UCSD-AML1 (cell line): Measurements from ENCODE around the gene ZFC3H1.
"Not testable (repeated sequence)": the region's sequence is repeated elsewhere in the genome, so short reads cannot be mapped to it uniquely, and the experiment has no call there.

Experiments used
- DNase-seq: peaks from one replicate; lab custom pipeline; 2025; ENCODE audit not compliant: unreplicated experiment; lab: John Stamatoyannopoulos, UW

ZFC3H1 gene

DNA sequence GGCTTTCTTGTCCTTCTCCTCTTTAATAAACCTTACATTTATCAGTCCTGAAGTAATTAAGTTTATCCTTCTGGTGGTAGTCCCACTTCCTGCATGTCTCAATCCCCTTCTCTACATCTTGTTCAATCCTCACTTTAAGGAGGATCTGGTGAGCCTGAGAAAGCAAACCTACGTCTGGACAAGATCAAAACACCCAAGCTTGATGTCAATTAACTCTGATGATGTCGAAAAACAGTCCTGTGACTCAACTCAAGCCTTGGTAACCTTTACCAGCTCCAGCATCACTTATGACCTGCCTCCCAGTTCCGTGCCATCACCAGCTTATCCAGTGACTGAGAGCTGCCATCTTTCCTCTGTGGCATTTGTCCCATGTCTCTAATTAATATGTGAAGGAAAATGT, 79.3 kb downstream of the ZFC3H1 start:
- no peak for DNase-seq

GRCh38 chr12:71582925-71583324, 80.7 kb downstream of the ZFC3H1 start:
- DNase-seq: no peak

DNA sequence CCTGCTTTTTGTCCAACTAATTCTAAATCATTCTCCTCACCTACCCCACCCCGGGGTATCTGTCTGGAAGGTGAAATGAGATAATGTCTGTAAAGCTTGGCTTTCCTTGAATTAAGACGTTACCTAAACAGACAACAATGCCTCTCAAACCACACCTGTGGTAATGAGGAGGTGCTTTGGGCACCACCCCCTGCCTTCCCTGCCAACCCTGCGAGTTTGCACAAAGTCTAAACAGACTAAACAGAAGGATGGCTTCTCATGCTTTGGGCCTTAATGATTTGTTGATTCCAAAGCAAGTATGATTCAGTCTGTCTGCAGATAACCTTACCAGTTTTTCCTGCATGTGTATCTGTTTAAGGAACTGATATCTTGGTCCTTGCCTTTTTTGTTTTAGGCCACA, 82.4 kb downstream of the ZFC3H1 start:
- no peak for DNase-seq

GRCh38 chr12:71578694-71579258, 84.9 kb downstream of the ZFC3H1 start:
- DNase-seq: no peak

DNA sequence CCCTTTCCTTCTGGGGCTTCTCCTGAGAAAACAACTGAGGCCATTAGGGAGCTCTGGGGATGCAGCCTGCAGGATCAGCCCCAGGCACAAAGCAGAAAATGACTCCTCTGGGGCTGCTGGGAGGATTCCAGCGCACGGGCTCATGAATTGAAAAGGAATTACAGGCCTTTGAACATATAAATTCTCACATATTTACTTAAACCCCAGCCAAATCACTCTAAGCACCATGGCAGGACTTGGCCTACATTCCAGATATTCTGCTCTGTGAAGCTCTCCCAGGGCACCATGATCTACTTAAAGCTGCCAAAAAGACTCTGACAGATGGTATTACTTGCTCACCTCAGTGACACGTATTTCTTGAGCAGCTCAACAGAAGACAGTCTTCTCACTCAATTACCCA, 87.2 kb downstream of the ZFC3H1 start:
- DNase-seq: no peak

DNA sequence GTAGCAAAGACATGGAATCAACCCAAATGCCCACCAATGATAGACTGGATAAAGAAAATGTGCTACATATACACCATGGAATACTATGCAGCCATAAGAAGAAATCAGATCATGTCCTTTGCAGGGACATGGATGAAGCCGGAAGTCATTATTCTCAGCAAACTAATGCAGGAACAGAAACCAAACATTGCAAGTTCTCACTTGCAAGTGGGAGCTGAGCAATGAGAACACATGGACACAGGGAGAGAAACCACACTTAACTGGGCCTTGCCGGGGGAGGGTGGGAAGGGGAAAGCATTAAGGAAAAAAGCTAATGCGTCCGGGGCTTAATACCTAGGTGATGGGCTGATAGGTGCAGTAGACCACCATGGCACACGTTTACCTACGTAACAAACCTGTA, 93.8 kb downstream of the ZFC3H1 start:
- DNase-seq: not testable (repeated sequence)

- no peak for DNase-seq
These were observed 96.1 kb downstream of the ZFC3H1 start for GRCh38 chr12:71567537-71567936.

GRCh38 chr12:71566655-71567054, 97.0 kb downstream of the ZFC3H1 start:
- no peak for DNase-seq

DNA sequence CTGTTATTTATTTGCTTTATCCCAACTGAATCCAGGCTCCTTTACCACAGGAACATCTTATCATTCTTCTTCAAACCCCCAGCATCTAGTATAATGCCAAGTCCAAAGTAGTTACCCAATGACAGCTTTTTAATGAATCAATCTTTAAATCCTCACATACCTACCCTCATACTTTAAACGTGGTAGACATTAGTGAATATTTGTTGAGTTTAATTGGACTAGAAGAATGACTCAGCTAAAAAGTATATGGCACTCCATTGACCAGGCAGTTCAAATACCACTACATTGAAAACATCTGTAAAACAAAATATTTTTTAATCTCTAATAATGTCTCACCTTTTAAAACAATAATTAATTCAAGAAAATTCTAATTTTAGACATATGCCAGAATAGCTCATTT, 98.1 kb downstream of the ZFC3H1 start:
- no peak for DNase-seq

DNA sequence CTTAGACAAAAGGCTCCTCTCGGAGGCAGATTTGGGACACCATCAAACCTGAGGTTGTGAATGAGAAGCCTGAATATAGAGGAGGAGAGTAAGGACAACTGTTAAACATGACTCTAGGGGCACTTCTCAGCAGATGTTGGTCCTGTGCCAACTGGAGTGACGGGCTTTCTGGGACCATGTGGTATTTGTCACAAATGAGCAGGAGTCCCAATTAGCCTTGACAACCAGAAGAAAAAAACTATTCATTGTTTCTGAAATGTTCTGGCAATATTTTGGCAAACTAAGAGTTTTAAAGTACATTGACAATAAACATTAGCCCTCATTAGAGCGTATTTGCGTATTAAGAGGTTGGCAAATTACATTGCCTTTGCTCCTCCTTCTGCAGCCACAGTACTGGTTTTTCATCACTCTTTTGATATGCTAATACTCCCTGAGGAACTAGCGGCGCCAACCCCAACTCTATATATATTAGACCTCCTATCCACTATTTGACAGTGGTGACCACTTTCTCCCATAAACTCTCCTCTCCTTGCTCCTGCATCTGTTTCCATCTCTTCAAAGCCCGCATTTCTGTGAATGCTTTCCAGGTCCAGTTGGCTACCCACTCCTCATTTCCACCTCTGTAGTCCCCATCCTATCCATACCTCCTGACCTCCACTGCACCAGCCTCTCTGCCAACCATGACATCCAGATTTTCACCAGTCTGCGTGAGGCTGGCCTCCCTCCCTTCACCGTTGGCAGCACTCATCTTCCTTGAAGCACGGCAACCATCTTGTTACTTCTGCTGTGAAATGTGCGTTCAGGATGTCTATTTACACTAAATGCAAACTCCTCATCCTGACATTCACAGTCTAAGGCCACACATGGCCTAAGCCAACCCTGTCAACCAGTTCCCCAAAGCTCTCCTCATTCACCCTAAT, 100.7 kb downstream of the ZFC3H1 start:
- DNase-seq: no peak
